Measurements from ENCODE around the gene ALB. TPM values are rescaled to one million over a fixed set of nuclear protein-coding genes. Genes with fewer than 3 reads are reported as not detected.
"Not testable (repeated sequence)": the region's sequence is repeated elsewhere in the genome, so short reads cannot be mapped to it uniquely, and the experiment has no call there.

The ALB gene
- not detected for total RNA-seq
- long read RNA-seq, result 0 reads

GRCh38 chr4:73404042-73404441, at the start of gene ALB:
Gene ALB (plus strand): TSS chr4:73404287. CDS start chr4:73404328, 41 bp downstream.
- intact Hi-C loops (cut with DNase I), result no loop called here
- DNase-seq (ENCODE audit: low spot score), result no peak

DNA sequence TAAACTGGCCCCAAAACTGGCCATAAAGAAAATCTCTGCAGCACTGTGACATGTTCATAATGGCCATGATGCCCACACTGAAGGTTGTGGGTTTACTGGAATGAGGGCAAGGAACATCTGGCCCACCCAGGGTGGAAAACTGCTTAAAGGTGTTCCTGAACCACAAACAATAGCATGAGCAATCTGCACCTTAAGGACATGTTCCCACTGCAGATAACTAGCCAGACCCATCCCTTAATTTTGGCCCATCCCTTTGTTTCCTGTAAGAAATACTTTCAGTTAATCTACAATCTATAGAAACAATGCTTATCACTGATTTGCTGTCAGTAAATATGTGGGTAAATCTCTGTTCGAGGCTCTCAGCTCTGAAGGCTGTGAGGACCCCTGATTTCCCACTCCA, 46.9 kb upstream of the ALB start:
- intact Hi-C loops (cut with DNase I); DNase-seq (ENCODE audit: low spot score): not testable (repeated sequence)

GRCh38 chr4:73369506-73370199, 34.4 kb upstream of the ALB start:
- intact Hi-C loops (cut with DNase I); DNase-seq (ENCODE audit: low spot score): not testable (repeated sequence)

- intact Hi-C loops (cut with DNase I), result no loop called here
- no peak for DNase-seq (ENCODE audit: low spot score)
Observed at GRCh38 chr4:73375328-73375741, 28.8 kb upstream of the ALB start.

GRCh38 chr4:73376251-73376650, 27.8 kb upstream of the ALB start:
- DNase-seq (ENCODE audit: low spot score), result no peak
- intact Hi-C loops (cut with DNase I), result no loop called here

GRCh38 chr4:73376976-73377375, 27.1 kb upstream of the ALB start:
- intact Hi-C loops (cut with DNase I), result no loop called here
- DNase-seq (ENCODE audit: low spot score), result no peak

DNA sequence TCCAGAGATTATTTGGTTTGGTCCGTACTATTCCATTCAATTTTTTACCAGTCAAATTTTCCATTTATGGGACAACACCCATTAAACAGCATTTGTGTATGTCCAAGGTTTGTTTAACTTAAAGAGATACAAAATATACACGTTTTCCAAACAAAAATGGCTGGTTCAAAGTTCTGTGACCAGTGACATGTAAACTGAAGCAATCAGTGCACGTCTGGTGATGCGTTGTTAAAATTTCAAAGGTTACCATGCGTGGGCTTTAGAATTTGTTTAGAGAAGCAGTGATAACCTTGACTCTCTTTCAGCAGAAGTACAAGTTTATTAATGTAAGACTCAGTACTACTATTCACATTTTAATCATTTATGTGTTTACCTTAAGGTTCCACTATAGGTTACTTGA, 25.2 kb upstream of the ALB start:
- no peak for DNase-seq (ENCODE audit: low spot score)
- intact Hi-C loops (cut with DNase I), result no loop called here

GRCh38 chr4:73379946-73380345, 24.1 kb upstream of the ALB start:
- intact Hi-C loops (cut with DNase I), result no loop called here
- no peak for DNase-seq (ENCODE audit: low spot score)

GRCh38 chr4:73381214-73381613, 22.9 kb upstream of the ALB start:
- intact Hi-C loops (cut with DNase I), result no loop called here
- no peak for DNase-seq (ENCODE audit: low spot score)

DNA sequence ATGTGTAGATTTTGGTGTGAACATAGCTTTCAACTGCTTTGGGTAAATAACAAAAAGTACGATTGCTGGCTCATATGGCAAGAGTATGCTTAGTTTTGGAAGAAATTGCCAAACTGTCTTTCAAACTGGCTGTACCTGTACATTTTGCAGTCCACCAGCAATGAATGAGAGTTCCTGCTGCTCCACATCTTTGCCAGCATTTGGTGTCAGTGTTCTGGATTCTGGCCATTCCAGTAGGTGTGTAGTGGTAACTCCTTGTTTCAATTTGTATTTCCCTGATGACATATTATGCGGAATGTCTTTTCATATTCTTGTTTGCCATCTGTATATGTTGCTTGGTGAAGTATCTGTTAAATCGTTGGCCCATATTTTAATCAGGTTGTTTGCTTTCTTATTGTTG, 20.6 kb upstream of the ALB start:
- intact Hi-C loops (cut with DNase I), result no loop called here
- no peak for DNase-seq (ENCODE audit: low spot score)

- intact Hi-C loops (cut with DNase I), result no loop called here
- no peak for DNase-seq (ENCODE audit: low spot score)
Observed at GRCh38 chr4:73387552-73387951, 16.5 kb upstream of the ALB start.

- intact Hi-C loops (cut with DNase I), result no loop called here
- DNase-seq (ENCODE audit: low spot score), result no peak
Observed at GRCh38 chr4:73388887-73389286, 15.2 kb upstream of the ALB start.

DNA sequence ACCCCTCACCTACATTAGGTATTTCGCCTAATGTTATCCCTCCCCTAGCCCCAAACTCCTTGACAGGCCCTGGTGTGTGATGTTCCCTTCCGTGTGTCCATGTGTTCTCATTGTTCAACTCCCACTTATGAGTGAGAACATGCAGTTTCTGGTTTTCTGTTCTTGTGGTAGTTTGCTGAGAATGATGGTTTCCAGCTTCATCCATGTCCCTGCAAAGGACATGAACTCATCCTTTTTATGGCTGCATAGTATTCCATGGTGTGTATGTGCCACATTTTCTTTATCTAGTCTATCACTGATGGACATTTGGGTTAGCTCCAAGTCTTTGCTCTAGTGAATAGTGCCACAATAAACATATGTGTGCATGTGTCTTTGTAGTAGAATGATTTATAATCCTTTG, 14.4 kb upstream of the ALB start:
- intact Hi-C loops (cut with DNase I); DNase-seq (ENCODE audit: low spot score): not testable (repeated sequence)

DNA sequence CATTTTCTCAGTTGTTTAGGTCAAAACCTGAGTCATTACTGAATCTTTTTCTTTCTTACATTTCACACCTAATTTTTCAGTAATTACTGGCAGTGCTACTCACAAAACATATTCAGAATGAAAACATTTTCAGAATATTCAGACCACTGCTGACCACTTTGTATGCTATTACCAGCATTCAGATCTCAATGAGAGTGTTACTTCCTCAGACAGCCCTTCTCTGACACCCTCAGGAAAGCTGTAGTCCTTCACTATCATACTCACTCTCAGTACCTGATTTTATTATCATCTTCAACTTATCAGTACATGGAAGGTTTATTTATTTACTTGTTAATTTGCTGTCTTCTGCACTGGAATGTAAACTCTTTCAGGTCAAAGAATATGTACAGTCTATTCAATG, 12.3 kb upstream of the ALB start:
- no peak for DNase-seq (ENCODE audit: low spot score)
- intact Hi-C loops (cut with DNase I), result no loop called here

DNA sequence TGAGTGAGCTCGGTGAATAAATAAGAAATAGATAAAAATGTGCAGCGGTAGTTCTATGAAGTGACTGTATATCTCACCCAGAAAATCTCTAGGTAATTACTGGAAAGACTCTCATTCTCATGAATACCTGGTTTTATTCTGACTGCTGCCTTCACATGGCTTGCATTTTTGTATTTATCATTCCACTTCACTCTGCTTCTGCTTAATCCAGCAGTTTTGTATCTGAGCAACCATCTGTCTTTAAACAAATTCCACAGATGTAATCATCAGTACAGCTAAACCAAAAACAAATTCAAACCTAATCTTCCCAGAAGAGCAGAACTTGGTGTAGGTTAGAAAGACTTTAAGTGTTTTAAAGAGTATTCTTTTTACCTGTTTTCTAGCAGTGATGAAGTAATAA, 11.2 kb upstream of the ALB start:
- no peak for DNase-seq (ENCODE audit: low spot score)
- intact Hi-C loops (cut with DNase I), result no loop called here

DNA sequence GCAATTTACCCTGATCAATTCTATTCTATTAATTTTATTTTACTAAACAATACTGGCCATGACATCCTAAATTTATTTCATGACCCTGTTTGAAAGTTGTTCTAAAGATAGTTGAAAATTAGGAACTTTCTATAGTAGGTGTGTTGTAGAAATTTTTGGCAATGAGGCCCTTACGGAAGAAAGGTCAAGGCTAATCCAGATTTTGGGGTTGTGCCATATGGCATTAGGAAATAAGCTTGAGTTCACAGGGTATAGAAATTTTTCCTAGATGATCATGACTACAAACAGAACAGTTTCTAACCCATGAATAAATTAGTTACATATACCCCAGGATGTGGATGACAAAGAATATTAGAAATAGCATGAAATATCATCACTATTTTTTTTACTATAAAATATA, 7.8 kb upstream of the ALB start:
- DNase-seq (ENCODE audit: low spot score), result no peak
- intact Hi-C loops (cut with DNase I), result no loop called here

- intact Hi-C loops (cut with DNase I), result no loop called here
- DNase-seq (ENCODE audit: low spot score), result no peak
Observed at GRCh38 chr4:73396993-73397972, 6.8 kb upstream of the ALB start.

DNA sequence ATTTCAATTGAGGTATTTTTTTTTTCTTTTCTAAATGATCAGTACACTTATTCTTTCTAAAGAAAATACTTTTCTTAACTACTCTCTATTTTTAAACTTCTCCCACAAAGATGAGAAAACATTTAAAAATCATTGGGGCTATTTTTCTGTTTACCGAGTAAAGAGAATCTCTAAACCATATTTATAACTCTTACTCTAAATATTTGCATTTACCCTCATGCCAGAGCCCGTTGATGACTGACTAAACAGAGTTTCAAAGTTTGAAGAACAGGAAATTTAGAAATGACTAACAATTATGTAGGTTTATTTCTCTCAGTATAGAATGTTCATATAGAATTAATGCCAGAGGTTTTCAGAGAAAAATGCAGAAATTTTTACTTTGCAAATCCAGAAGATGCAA, 2.7 kb upstream of the ALB start:
- no peak for DNase-seq (ENCODE audit: low spot score)
- intact Hi-C loops (cut with DNase I), result no loop called here

- no peak for DNase-seq (ENCODE audit: low spot score)
- intact Hi-C loops (cut with DNase I), result no loop called here
Observed at GRCh38 chr4:73404457-73404856, 370 bp downstream of the ALB start.

DNA sequence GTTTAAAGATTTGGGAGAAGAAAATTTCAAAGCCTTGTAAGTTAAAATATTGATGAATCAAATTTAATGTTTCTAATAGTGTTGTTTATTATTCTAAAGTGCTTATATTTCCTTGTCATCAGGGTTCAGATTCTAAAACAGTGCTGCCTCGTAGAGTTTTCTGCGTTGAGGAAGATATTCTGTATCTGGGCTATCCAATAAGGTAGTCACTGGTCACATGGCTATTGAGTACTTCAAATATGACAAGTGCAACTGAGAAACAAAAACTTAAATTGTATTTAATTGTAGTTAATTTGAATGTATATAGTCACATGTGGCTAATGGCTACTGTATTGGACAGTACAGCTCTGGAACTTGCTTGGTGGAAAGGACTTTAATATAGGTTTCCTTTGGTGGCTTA, 1.1 kb downstream of the ALB start:
- intact Hi-C loops (cut with DNase I), result no loop called here
- no peak for DNase-seq (ENCODE audit: low spot score)

- no peak for DNase-seq (ENCODE audit: low spot score)
- intact Hi-C loops (cut with DNase I), result no loop called here
Observed at GRCh38 chr4:73406548-73406875, 2.4 kb downstream of the ALB start.
